GM12872 (cell line): ENCODE results near the gene SLC30A4.

Experiments used
- CTCF ChIP-seq: IDR thresholded peaks from 3 replicates; pipeline ENCODE4 v1.5.1; 2011; ENCODE audit warnings: low read depth, mild to moderate bottlenecking, low read length, moderate library complexity; ENCODE audit not compliant: insufficient read depth

SLC30A4 gene

GRCh38 chr15:45498701-45499100, 23.9 kb downstream of the SLC30A4 start:
- TF ChIP-seq CTCF = no peak

GRCh38 chr15:45497261-45497660, 25.3 kb downstream of the SLC30A4 start:
- no peak for TF ChIP-seq CTCF

GRCh38 chr15:45496658-45497057, 25.9 kb downstream of the SLC30A4 start:
- no peak for TF ChIP-seq CTCF

GRCh38 chr15:45495588-45495987, 27.0 kb downstream of the SLC30A4 start:
- TF ChIP-seq CTCF = no peak

- no peak for TF ChIP-seq CTCF
These were observed 32.8 kb downstream of the SLC30A4 start for GRCh38 chr15:45489690-45490238.

- TF ChIP-seq CTCF = no peak
These were observed 36.2 kb downstream of the SLC30A4 start for GRCh38 chr15:45486317-45486716.

GRCh38 chr15:45481135-45481534, 41.4 kb downstream of the SLC30A4 start:
- no peak for TF ChIP-seq CTCF

- TF ChIP-seq CTCF = no peak
These were observed 46.1 kb downstream of the SLC30A4 start for GRCh38 chr15:45476410-45476809.
